ENCODE data around the gene KLHL29. TPM values are rescaled to one million over a fixed set of nuclear protein-coding genes. Genes with fewer than 3 reads are reported as not detected.

KLHL29 gene
- total and polyA plus RNA-seq, 2 donors (not counting 3 experiments of a cell fraction or from before 2014, with no cell fraction given) = 4.6 to 12.7 TPM

GRCh38 chr2:23689131-23689700, 304.2 kb downstream of the KLHL29 start:
- FAIRE-seq = no peak

More at GRCh38 chr2:23689131-23689700, 304.2 kb downstream of the KLHL29 start:
- ChIA-PET POLR2A (no interaction called here), CTCF (no interaction called here)
- no TSS peak for BruUV-seq (replicated peaks)
- Histone ChIP-seq H2AFZ (ENCODE audit: low read depth, low read length) (no peak overlapping the region), H3K27me3 (ENCODE audit: control insufficient read depth in 2 of 2, insufficient read depth in 2 of 2, low read length in 2 of 2) (no peaks in the 10 kb centered on the region), H3K36me3 (ENCODE audit: control insufficient read depth in 2 of 2, extremely low read depth in 1 of 2, insufficient read depth in 2 of 2, low read length in 2 of 2) (no peaks in the 10 kb centered on the region), H3K4me1 (ENCODE audit: control insufficient read depth, extremely low read depth, insufficient read depth, low read length) (no peaks in the 10 kb centered on the region), H4K20me1 (replicated peaks; ENCODE audit: control insufficient read depth, extremely low read depth, insufficient read depth, low read length) (no peaks in the 10 kb centered on the region), H3K4me2 (ENCODE audit: insufficient read depth, low read length) (no peak overlapping the region), H3K9ac (replicated peaks; ENCODE audit: extremely low read depth, insufficient read depth, low read length) (no peak overlapping the region), H3K9me3 (replicated peaks; ENCODE audit: control insufficient read depth, insufficient read depth, low read length) (no peaks in the 10 kb centered on the region), H3K4me3 (replicated peaks in 1 of 3; ENCODE audit: insufficient read depth in 1 of 3, low read depth in 1 of 3, low read length in 3 of 3) (no peak overlapping the region), H3K9me1 (replicated peaks; ENCODE audit: control insufficient read depth, extremely low read depth, insufficient read depth, low read length) (no peaks in the 10 kb centered on the region), H3K27ac (ENCODE audit: insufficient read depth, low read depth, low read length) (no peak overlapping the region), H3K79me2 (ENCODE audit: control insufficient read depth, insufficient read depth, low read length) (no peaks in the 10 kb centered on the region)
- no peak for TF ChIP-seq POLR2A (IDR thresholded peaks at IDR 0.05; ENCODE audit: low read depth, low read length)
- no peak for TF ChIP-seq POLR2AphosphoS5 (IDR thresholded peaks at IDR 0.05; ENCODE audit: insufficient read depth, low read depth, low read length)
- no peak for TF ChIP-seq CTCF (IDR thresholded peaks at IDR 0.05; ENCODE audit: extremely low read depth in 1 of 2, insufficient read depth in 1 of 2, low read depth in 1 of 2, low read length in 2 of 2)
- TF ChIP-seq, protein P1, sequence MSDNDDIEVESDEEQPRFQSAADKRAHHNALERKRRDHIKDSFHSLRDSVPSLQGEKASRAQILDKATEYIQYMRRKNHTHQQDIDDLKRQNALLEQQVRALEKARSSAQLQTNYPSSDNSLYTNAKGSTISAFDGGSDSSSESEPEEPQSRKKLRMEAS (IDR thresholded peaks at IDR 0.05; ENCODE audit: insufficient read depth, insufficient read length) = no peak
- no peak for TF ChIP-seq EZH2 (IDR thresholded peaks at IDR 0.05; ENCODE audit: borderline replicate concordance, low read depth, low read length, severe bottlenecking)
- no peak for DNase-seq (ENCODE audit: low read depth, low spot score)
- dilution Hi-C loops (cut with MboI; ENCODE audit: extremely low pct_ligation_motif_present, low sequenced_read_pairs) = no loop called here
- intact Hi-C loops (cut with micrococcal nuclease) = no loop called here

All from endothelial cell of umbilical vein (primary cell).